HepG2 (cell line): ENCODE data around the gene CBFA2T2. TPM values are rescaled to one million over a fixed set of nuclear protein-coding genes. Genes with fewer than 3 reads are reported as not detected.

Source experiments
- BHLHE40 ChIP-seq: IDR thresholded peaks from 2 replicates; pipeline ENCODE4 v1.6.1; 2011; ENCODE audit warnings: low read length, improper control_type of control experiment
- BRF2 ChIP-seq: sonication (generic); formaldehyde crosslinking; IDR thresholded peaks from 2 replicates; pipeline ENCODE4 v1.8.1; 2022; ENCODE audit warnings: mild to moderate bottlenecking, missing genetic modification reagents
- CHD4 ChIP-seq: fragments of 200-600 bp; sonication (generic); IDR thresholded peaks from 2 replicates; pipeline ENCODE4 v1.7.0; 2017; ENCODE audit warnings: mild to moderate bottlenecking, low read length, borderline replicate concordance
- ESRRA ChIP-seq: sonication (generic); formaldehyde crosslinking; IDR thresholded peaks from 2 replicates; pipeline ENCODE4 v1.5.1; 2020; ENCODE audit warnings: mild to moderate bottlenecking, low read depth, missing genetic modification reagents
- GZF1 ChIP-seq: sonication (generic); formaldehyde crosslinking; IDR thresholded peaks from 2 replicates; pipeline ENCODE4 v1.5.1; 2020; ENCODE audit warnings: mild to moderate bottlenecking, missing genetic modification reagents
- HES4 ChIP-seq: sonication (generic); formaldehyde crosslinking; IDR thresholded peaks from 2 replicates; pipeline ENCODE4 v1.9.0; 2021; ENCODE audit warnings: mild to moderate bottlenecking, missing genetic modification reagents, borderline replicate concordance
- HNF4A ChIP-seq: sonication (generic); formaldehyde crosslinking; IDR thresholded peaks from 2 replicates; pipeline ENCODE4 v1.4.0; 2020; ENCODE audit warnings: missing genetic modification reagents
- KDM5A ChIP-seq: fragments of 200-600 bp; sonication (generic); IDR thresholded peaks from 2 replicates; pipeline ENCODE4 v1.7.0; 2018; ENCODE audit warnings: antibody characterized with exemption, mild to moderate bottlenecking, low read length, borderline replicate concordance
- KLF6 ChIP-seq: IDR thresholded peaks from 2 replicates; pipeline ENCODE4 v1.8.0; 2016; ENCODE audit warnings: missing biosample characterization, missing genetic modification reagents
- NR1H2 ChIP-seq: sonication (generic); formaldehyde crosslinking; IDR thresholded peaks from 2 replicates; pipeline ENCODE4 v1.8.1; 2022; ENCODE audit warnings: low read depth, missing genetic modification reagents, borderline replicate concordance
- REXO4 ChIP-seq: sonication (generic); formaldehyde crosslinking; IDR thresholded peaks from 2 replicates; pipeline ENCODE4 v1.8.0; 2022; ENCODE audit warnings: missing genetic modification reagents, mild to moderate bottlenecking, borderline replicate concordance
- TOE1 ChIP-seq: sonication (generic); formaldehyde crosslinking; IDR thresholded peaks from 2 replicates; pipeline ENCODE4 v1.4.0; 2020; ENCODE audit warnings: mild to moderate bottlenecking, missing genetic modification reagents
- ZBTB20 ChIP-seq: sonication (generic); formaldehyde crosslinking; IDR thresholded peaks from 2 replicates; pipeline ENCODE4 v1.8.1; 2023; ENCODE audit warnings: missing genetic modification reagents, low read depth, mild to moderate bottlenecking, borderline replicate concordance
- ZBTB4 ChIP-seq: sonication (generic); formaldehyde crosslinking; IDR thresholded peaks from 2 replicates; pipeline ENCODE4 v1.4.0; 2020; ENCODE audit warnings: missing genetic modification reagents, mild to moderate bottlenecking, borderline replicate concordance
- ZBTB43 ChIP-seq: sonication (generic); formaldehyde crosslinking; conservative IDR thresholded peaks from 2 replicates; pipeline ENCODE4 v1.4.0; 2020; ENCODE audit warnings: missing genetic modification reagents
- ZFP36 ChIP-seq: fragments of 150-350 bp; IDR thresholded peaks from 2 replicates; pipeline ENCODE4 v1.6.1; 2018; ENCODE audit warnings: borderline replicate concordance, low read length, low read depth; ENCODE audit not compliant: partially characterized antibody
- ZFP36L2 ChIP-seq: sonication (generic); formaldehyde crosslinking; IDR thresholded peaks from 2 replicates; pipeline ENCODE4 v1.4.0; 2020; ENCODE audit warnings: missing genetic modification reagents
- ZNF20 ChIP-seq: sonication (generic); formaldehyde crosslinking; IDR thresholded peaks from 2 replicates; pipeline ENCODE4 v1.4.0; 2020; ENCODE audit warnings: mild to moderate bottlenecking, moderate library complexity, missing genetic modification reagents
- ZNF225 ChIP-seq: sonication (generic); formaldehyde crosslinking; IDR thresholded peaks from 2 replicates; pipeline ENCODE4 v1.4.0; 2020; ENCODE audit warnings: mild to moderate bottlenecking, missing genetic modification reagents
- ZNF24 ChIP-seq: fragments of 450-650 bp; IDR thresholded peaks from 2 replicates; pipeline ENCODE4 v1.6.1; 2017; ENCODE audit warnings: antibody characterized with exemption, mild to moderate bottlenecking
- ZNF572 ChIP-seq: sonication (generic); formaldehyde crosslinking; IDR thresholded peaks from 2 replicates; pipeline ENCODE4 v1.5.1; 2020; ENCODE audit warnings: mild to moderate bottlenecking, missing genetic modification reagents
- ZNF780A ChIP-seq: sonication (generic); formaldehyde crosslinking; IDR thresholded peaks from 2 replicates; pipeline ENCODE4 v1.8.0; 2022; ENCODE audit warnings: mild to moderate bottlenecking, missing genetic modification reagents, moderate library complexity
- ZSCAN12 ChIP-seq: sonication (generic); formaldehyde crosslinking; IDR thresholded peaks from 2 replicates; pipeline ENCODE4 v1.9.0; 2021; ENCODE audit warnings: mild to moderate bottlenecking, missing genetic modification reagents
- ZSCAN21 ChIP-seq: sonication (generic); formaldehyde crosslinking; IDR thresholded peaks from 2 replicates; pipeline ENCODE4 v1.8.0; 2022; ENCODE audit warnings: mild to moderate bottlenecking, missing genetic modification reagents, moderate library complexity, borderline replicate concordance
- polyA plus RNA-seq, 8 experiments: library from polyadenylated mRNA; depleted of rRNA in 3 of 8; stranded (reverse) in 7 of 8; unstranded in 1 of 8; fragments of >200 nt; fragmentation: Illumina TruSeq in 4 of 8; extraction: Trizol in 4 of 8; gene quantifications; 2 replicates each; pipeline versions ENCODE4 v1.2.1 to v1.2.3, GENCODE V29; 2011 to 2016; ENCODE audit warnings: low read depth in 4 of 8, missing spikeins in 1 of 8, mixed read lengths in 1 of 8; ENCODE audit not compliant: insufficient read depth in 1 of 8
- total RNA-seq, 5 experiments: library from RNA; depleted of rRNA; stranded (reverse); fragments of >200 nt; fragmentation: Illumina TruSeq; extraction: Trizol; gene quantifications; 2 replicates each; pipeline ENCODE4 v1.2.3, GENCODE V29; 2016; ENCODE audit warnings: low read depth in 1 of 5

CBFA2T2 gene
- total and polyA plus RNA-seq, 2 of the 13 experiments (the other 11 are each of a cell fraction or from before 2014, with no cell fraction given), result 6.3 to 21.2 TPM

- TF ChIP-seq ZBTB4 (no peak), ESRRA (peak; percentile 76), ZFP36L2 (CRISPR knock-in tag) (no peak), NR1H2 (CRISPR knock-in tag) (peak; percentile 93), CHD4 (peak; percentile 82; the same call in 1 of the 2 replicates), ZNF225 (CRISPR knock-in tag) (peak; percentile 89), ZSCAN12 (CRISPR knock-in tag) (no peak), ZNF20 (peak; percentile 65; the same call in 1 of the 2 replicates), KDM5A (peak; percentile 64), ZBTB20 (peak; percentile 33; the same call in 1 of the 2 replicates), ZFP36 (no peak), KLF6 (CRISPR knock-in tag) (no peak), BHLHE40 (0 out of 2 replicates have a peak, but pooled peaks have one; percentile 14), GZF1 (no peak), TOE1 (CRISPR knock-in tag) (no peak), ZSCAN21 (CRISPR knock-in tag) (no peak; the same call in 1 of the 2 replicates), HES4 (peak; percentile 72), ZNF780A (CRISPR knock-in tag) (0 out of 2 replicates have a peak, but pooled peaks have one; percentile 69), ZBTB43 (no peak), ZNF572 (peak; percentile 74; the same call in 1 of the 2 replicates), REXO4 (CRISPR knock-in tag) (peak; percentile 67; the same call in 1 of the 2 replicates), ZNF24 (0 out of 2 replicates have a peak, but pooled peaks have one; percentile 56), HNF4A (CRISPR knock-in tag) (no peak), BRF2 (CRISPR knock-in tag) (peak; percentile 66; the same call in 1 of the 2 replicates)
Observed at GRCh38 chr20:33490023-33490933, at the start of gene CBFA2T2 (continued).
